Vagina (tissue), 2 donors: Measurements from ENCODE around the gene TEX54. TPM values are rescaled to one million over a fixed set of nuclear protein-coding genes. Genes with fewer than 3 reads are reported as not detected.
"Not testable (repeated sequence)": the region's sequence is repeated elsewhere in the genome, so short reads cannot be mapped to it uniquely, and the experiment has no call there.

Experiments used
- DNase-seq, 2 donors: peaks; one replicate each; pipeline ENCODE4 v3.0.0-alpha.2; 2017; ENCODE audit errors: extremely low spot score in 2 of 2
- H3K27ac ChIP-seq: fragments of 200-600 bp; sonication (generic); one replicate; pipeline ENCODE4 v1.5.1; 2019
- H3K27me3 ChIP-seq: fragments of 200-600 bp; sonication (generic); one replicate; pipeline ENCODE4 v1.5.1; 2019
- H3K36me3 ChIP-seq, 2 donors: fragments of 200-600 bp; sonication (generic); one replicate each; pipeline ENCODE4 v1.5.1; 2017 to 2019
- H3K4me1 ChIP-seq: fragments of 200-600 bp; sonication (generic); one replicate; pipeline ENCODE4 v1.5.1; 2019
- H3K4me3 ChIP-seq, 2 donors: fragments of 200-600 bp; sonication (generic); 1 replicate in 1 of 2; 2 replicates in 1 of 2; pipeline ENCODE4 v1.5.1; 2016 to 2019
- H3K9me3 ChIP-seq: fragments of 200-600 bp; sonication (generic); one replicate; pipeline ENCODE4 v1.5.1; 2019
- POLR2A ChIP-seq, 2 donors: fragments of 450-650 bp; IDR thresholded peaks; one replicate each; pipeline ENCODE4 v1.6.1; 2017; ENCODE audit warnings: antibody characterized with exemption in 2 of 2, mild to moderate bottlenecking in 2 of 2, moderate library complexity in 2 of 2
- POLR2AphosphoS5 ChIP-seq, 2 donors: sonication (generic); formaldehyde crosslinking; IDR thresholded peaks; one replicate each; pipeline ENCODE4 v1.9.0; 2017; ENCODE audit warnings: antibody characterized with exemption in 2 of 2, mild to moderate bottlenecking in 2 of 2, low read depth in 1 of 2; ENCODE audit not compliant: insufficient read depth in 1 of 2
- intact Hi-C: fragments of 100-400 bp; cut with DNase I; formaldehyde crosslinking; loops from one replicate; pipeline ENCODE4 v1.15.1; 2023
- total RNA-seq: library from RNA; depleted of rRNA; stranded (reverse); fragments of >200 nt; gene quantifications from one replicate; pipeline ENCODE4 v1.2.3, GENCODE V29; 2016
- TF ChIP-seq, protein P1 (sequence below), 3 experiments: fragments of 450-650 bp in 2 of 3; fragments of 200-600 bp in 1 of 3; sonication (generic) in 1 of 3; IDR thresholded peaks; one replicate each; pipeline ENCODE4 v1.5.1; 2017 to 2019; ENCODE audit warnings: antibody characterized with exemption in 3 of 3, mild to moderate bottlenecking in 2 of 3, moderate library complexity in 2 of 3

TEX54 gene
- total RNA-seq, 1 donor from 2014 or later = not detected

GRCh38 chr11:62874851-62875250 lies 42.2 kb upstream of the TEX54 start:
- H3K27ac ChIP-seq = no peak overlapping the region
- H3K4me3 ChIP-seq = no peak overlapping the region
- H3K4me1 ChIP-seq = peaks cover 12% of the 10 kb centered on the region
- intact Hi-C loops = no loop called here
- no peaks in the 10 kb centered on the region for H3K36me3 ChIP-seq
- no peak for DNase-seq
- H3K27me3 ChIP-seq = no peaks in the 10 kb centered on the region
- no peak for TF ChIP-seq POLR2AphosphoS5 (IDR thresholded peaks at IDR 0.05; ENCODE audit: insufficient read depth in 1 of 2, low read depth in 1 of 2)
- TF ChIP-seq POLR2A (IDR thresholded peaks at IDR 0.05) = no peak
- TF ChIP-seq, protein P1, sequence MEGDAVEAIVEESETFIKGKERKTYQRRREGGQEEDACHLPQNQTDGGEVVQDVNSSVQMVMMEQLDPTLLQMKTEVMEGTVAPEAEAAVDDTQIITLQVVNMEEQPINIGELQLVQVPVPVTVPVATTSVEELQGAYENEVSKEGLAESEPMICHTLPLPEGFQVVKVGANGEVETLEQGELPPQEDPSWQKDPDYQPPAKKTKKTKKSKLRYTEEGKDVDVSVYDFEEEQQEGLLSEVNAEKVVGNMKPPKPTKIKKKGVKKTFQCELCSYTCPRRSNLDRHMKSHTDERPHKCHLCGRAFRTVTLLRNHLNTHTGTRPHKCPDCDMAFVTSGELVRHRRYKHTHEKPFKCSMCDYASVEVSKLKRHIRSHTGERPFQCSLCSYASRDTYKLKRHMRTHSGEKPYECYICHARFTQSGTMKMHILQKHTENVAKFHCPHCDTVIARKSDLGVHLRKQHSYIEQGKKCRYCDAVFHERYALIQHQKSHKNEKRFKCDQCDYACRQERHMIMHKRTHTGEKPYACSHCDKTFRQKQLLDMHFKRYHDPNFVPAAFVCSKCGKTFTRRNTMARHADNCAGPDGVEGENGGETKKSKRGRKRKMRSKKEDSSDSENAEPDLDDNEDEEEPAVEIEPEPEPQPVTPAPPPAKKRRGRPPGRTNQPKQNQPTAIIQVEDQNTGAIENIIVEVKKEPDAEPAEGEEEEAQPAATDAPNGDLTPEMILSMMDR (IDR thresholded peaks at IDR 0.05) = no peak
- no peaks in the 10 kb centered on the region for H3K9me3 ChIP-seq

GRCh38 chr11:62865635-62866034 lies 33.0 kb upstream of the TEX54 start:
- H3K4me3 ChIP-seq = no peak overlapping the region
- H3K36me3 ChIP-seq = no peaks in the 10 kb centered on the region
- H3K27me3 ChIP-seq = no peaks in the 10 kb centered on the region
- intact Hi-C loops = no loop called here
- TF ChIP-seq POLR2A (IDR thresholded peaks at IDR 0.05) (no peak), POLR2AphosphoS5 (IDR thresholded peaks at IDR 0.05; ENCODE audit: insufficient read depth in 1 of 2, low read depth in 1 of 2) (no peak)
- TF ChIP-seq, protein P1 (IDR thresholded peaks at IDR 0.05) = no peak
- H3K9me3 ChIP-seq = no peaks in the 10 kb centered on the region
- H3K4me1 ChIP-seq = no peaks in the 10 kb centered on the region
- H3K27ac ChIP-seq = no peak overlapping the region
- DNase-seq = no peak

DNA sequence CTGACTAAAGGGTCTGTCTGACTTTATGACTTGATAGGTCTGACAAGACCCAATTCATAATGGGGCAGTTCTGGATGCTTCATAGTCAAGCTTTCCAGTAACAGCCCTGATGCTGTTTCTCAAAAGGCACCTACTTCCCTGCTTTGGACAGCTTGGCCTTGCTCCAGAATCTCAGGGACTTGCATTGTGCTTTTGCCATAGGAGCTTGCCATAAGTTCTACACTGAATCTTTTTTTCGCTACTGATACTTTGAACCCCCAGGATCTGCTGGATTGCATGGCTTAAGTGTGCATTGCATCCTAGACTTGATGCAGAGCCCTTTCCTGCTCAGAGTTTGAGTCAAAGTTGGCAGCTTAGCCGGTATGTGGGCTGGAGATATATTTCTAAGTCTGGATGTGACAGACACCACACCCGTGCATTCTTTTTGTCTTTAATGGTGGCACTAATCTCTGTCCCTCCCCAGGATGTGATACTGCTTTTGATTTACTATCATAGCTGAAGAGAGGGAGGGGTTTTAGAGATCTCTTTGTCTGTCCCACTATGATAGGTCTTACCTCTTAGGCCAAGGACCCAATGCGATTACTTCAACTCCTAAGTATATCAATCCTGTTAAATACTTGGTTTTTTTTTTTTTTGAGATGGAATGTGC lies 31.2 kb upstream of the TEX54 start:
- Histone ChIP-seq H3K4me1 (no peaks in the 10 kb centered on the region), H3K27ac (no peak overlapping the region), H3K27me3 (no peaks in the 10 kb centered on the region), H3K9me3 (no peaks in the 10 kb centered on the region), H3K36me3 (no peaks in the 10 kb centered on the region), H3K4me3 (no peak overlapping the region)
- no peak for DNase-seq
- intact Hi-C loops = loop anchor here (5.0 kb wide), 1 partner anchor 77 kb away; the partner anchor contains the start of gene TMEM179B
- TF ChIP-seq POLR2A (IDR thresholded peaks at IDR 0.05) (no peak), POLR2AphosphoS5 (IDR thresholded peaks at IDR 0.05; ENCODE audit: insufficient read depth in 1 of 2, low read depth in 1 of 2) (no peak)
- TF ChIP-seq, protein P1 (IDR thresholded peaks at IDR 0.05) = no peak

- H3K4me3 ChIP-seq, H3K9me3 ChIP-seq, H3K36me3 ChIP-seq, H3K27me3 ChIP-seq, H3K27ac ChIP-seq, DNase-seq: not testable (repeated sequence)
- intact Hi-C loops = loop anchor here (5.0 kb wide), 1 partner anchor 74 kb away; the partner anchor contains the start of gene TMEM179B
- H3K4me1 ChIP-seq = peaks cover 13% of the 10 kb centered on the region
These were observed 29.0 kb upstream of the TEX54 start for GRCh38 chr11:62861564-62862192.

- no peak for DNase-seq
- H3K4me1 ChIP-seq = peaks cover 19% of the 10 kb centered on the region
- H3K36me3 ChIP-seq = no peaks in the 10 kb centered on the region
- no peak overlapping the region for H3K4me3 ChIP-seq
- H3K9me3 ChIP-seq = no peaks in the 10 kb centered on the region
- no peak overlapping the region for H3K27ac ChIP-seq
- no peaks in the 10 kb centered on the region for H3K27me3 ChIP-seq
- intact Hi-C loops = loop anchor here (5.0 kb wide), 1 partner anchor 74 kb away; the partner anchor contains the start of gene TMEM179B
- TF ChIP-seq POLR2AphosphoS5 (IDR thresholded peaks at IDR 0.05; ENCODE audit: insufficient read depth in 1 of 2, low read depth in 1 of 2) (no peak), POLR2A (IDR thresholded peaks at IDR 0.05) (no peak)
- TF ChIP-seq, protein P1 (IDR thresholded peaks at IDR 0.05) = no peak
These were observed 28.4 kb upstream of the TEX54 start for GRCh38 chr11:62860835-62861563.

DNA sequence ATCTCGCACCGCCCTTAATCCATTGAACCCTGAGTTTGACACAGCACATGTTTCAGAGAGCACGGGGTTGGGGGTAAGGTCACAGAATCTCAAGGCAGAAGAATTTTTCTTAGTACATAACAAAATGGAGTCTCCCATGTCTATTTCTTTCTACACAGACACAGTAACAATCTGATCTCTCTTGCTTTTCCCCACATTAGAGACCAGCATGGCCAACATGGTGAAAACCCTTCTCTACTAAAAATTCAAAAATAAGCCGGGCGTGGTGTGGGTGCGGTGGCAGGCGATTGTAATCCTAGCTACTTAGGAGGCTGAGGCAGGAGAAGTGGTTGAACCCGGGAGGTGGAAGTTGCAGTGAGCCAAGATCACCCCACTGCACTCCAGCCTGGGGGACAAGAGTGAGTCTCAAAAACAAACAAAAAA lies 26.7 kb upstream of the TEX54 start:
- H3K27me3 ChIP-seq, DNase-seq, H3K27ac ChIP-seq, intact Hi-C loops, H3K4me3 ChIP-seq, H3K9me3 ChIP-seq, H3K36me3 ChIP-seq: not testable (repeated sequence)
- peaks cover 26% of the 10 kb centered on the region for H3K4me1 ChIP-seq
